ENCODE measurements around the gene PRRC1. TPM values are rescaled to one million over a fixed set of nuclear protein-coding genes. Genes with fewer than 3 reads are reported as not detected.

Gene PRRC1
- total RNA-seq, 1 experiment from 2014 or later: 80.5 TPM

GRCh38 chr5:127549551-127549950, 32.1 kb downstream of the PRRC1 start:
- Mint-ChIP-seq H3K9me3 (ENCODE audit: low read depth, unreplicated experiment) (no peaks in the 10 kb centered on the region), H3K27me3 (ENCODE audit: unreplicated experiment) (no peaks in the 10 kb centered on the region), H3K4me3 (ENCODE audit: low read depth, unreplicated experiment) (no peak overlapping the region), H3K4me1 (ENCODE audit: low read depth, unreplicated experiment) (peaks cover 19% of the 10 kb centered on the region), H3K27ac (ENCODE audit: unreplicated experiment) (no peak overlapping the region), H3K36me3 (ENCODE audit: insufficient read depth, unreplicated experiment) (peaks cover 48% of the 10 kb centered on the region)
- intact Hi-C loops (cut with micrococcal nuclease; ENCODE audit: unreplicated experiment): no loop called here
- CTCF ChIA-PET: no interaction called here
- TF ChIP-seq CTCF (IDR thresholded peaks at IDR 0.05; ENCODE audit: unreplicated experiment): no peak
- DNase-seq: no peak
- BruUV-seq (replicated peaks): no TSS peak

- Mint-ChIP-seq H3K4me3 (ENCODE audit: low read depth, unreplicated experiment) (no peak overlapping the region), H3K27me3 (ENCODE audit: unreplicated experiment) (no peaks in the 10 kb centered on the region), H3K27ac (ENCODE audit: unreplicated experiment) (no peak overlapping the region), H3K36me3 (ENCODE audit: insufficient read depth, unreplicated experiment) (peaks cover 51% of the 10 kb centered on the region), H3K9me3 (ENCODE audit: low read depth, unreplicated experiment) (no peaks in the 10 kb centered on the region), H3K4me1 (ENCODE audit: low read depth, unreplicated experiment) (peaks cover 26% of the 10 kb centered on the region)
- no TSS peak for BruUV-seq (replicated peaks)
- TF ChIP-seq CTCF (IDR thresholded peaks at IDR 0.05; ENCODE audit: unreplicated experiment): no peak
- no peak for DNase-seq
- intact Hi-C loops (cut with micrococcal nuclease; ENCODE audit: unreplicated experiment): no loop called here
- CTCF ChIA-PET: no interaction called here
Measured at GRCh38 chr5:127550652-127551409, 33.4 kb downstream of the PRRC1 start.

GRCh38 chr5:127551410-127552041, 34.1 kb downstream of the PRRC1 start:
- BruUV-seq (replicated peaks): no TSS peak
- Mint-ChIP-seq H3K36me3 (ENCODE audit: insufficient read depth, unreplicated experiment) (peaks cover 52% of the 10 kb centered on the region), H3K27ac (ENCODE audit: unreplicated experiment) (no peak overlapping the region), H3K4me1 (ENCODE audit: low read depth, unreplicated experiment) (peaks cover 26% of the 10 kb centered on the region), H3K27me3 (ENCODE audit: unreplicated experiment) (no peaks in the 10 kb centered on the region), H3K4me3 (ENCODE audit: low read depth, unreplicated experiment) (no peak overlapping the region), H3K9me3 (ENCODE audit: low read depth, unreplicated experiment) (no peaks in the 10 kb centered on the region)
- CTCF ChIA-PET: no interaction called here
- intact Hi-C loops (cut with micrococcal nuclease; ENCODE audit: unreplicated experiment): no loop called here
- no peak for DNase-seq
- TF ChIP-seq CTCF (IDR thresholded peaks at IDR 0.05; ENCODE audit: unreplicated experiment): no peak

GRCh38 chr5:127555826-127556225, 38.4 kb downstream of the PRRC1 start:
- CTCF ChIA-PET: interaction anchor here (0.7 to 1.1 kb wide), 2 partner anchors 9 to 48 kb away, joined by 3 to 7 read pairs; no protein-coding TSS in a partner anchor
- peak overlapping the region; percentile 3 for H3K4me3 Mint-ChIP-seq (ENCODE audit: low read depth, unreplicated experiment)
- no peak for DNase-seq
- intact Hi-C loops (cut with micrococcal nuclease; ENCODE audit: unreplicated experiment): no loop called here
- BruUV-seq (replicated peaks): no TSS peak
- H3K4me1 Mint-ChIP-seq (ENCODE audit: low read depth, unreplicated experiment): peaks cover 27% of the 10 kb centered on the region
- H3K27me3 Mint-ChIP-seq (ENCODE audit: unreplicated experiment): no peaks in the 10 kb centered on the region
- peak overlapping the region; percentile 66 for H3K27ac Mint-ChIP-seq (ENCODE audit: unreplicated experiment)
- H3K36me3 Mint-ChIP-seq (ENCODE audit: insufficient read depth, unreplicated experiment): peaks cover 39% of the 10 kb centered on the region
- TF ChIP-seq CTCF (IDR thresholded peaks at IDR 0.05; ENCODE audit: unreplicated experiment): no peak
- H3K9me3 Mint-ChIP-seq (ENCODE audit: low read depth, unreplicated experiment): no peaks in the 10 kb centered on the region
